GM12878 (cell line): ENCODE results near the gene CTSF.

Source experiments
- CBX5 ChIP-seq: sonication (generic); IDR thresholded peaks from 2 replicates; pipeline ENCODE4 v1.6.1; 2016; ENCODE audit warnings: low read depth, moderate library complexity, mild to moderate bottlenecking, inconsistent platforms
- CHD2 ChIP-seq: IDR thresholded peaks from 2 replicates; pipeline ENCODE4 v1.6.1; 2011; ENCODE audit warnings: low read depth, low read length, improper control_type of control experiment, borderline replicate concordance
- CTCF ChIP-seq, 3 experiments: IDR thresholded peaks in 2 of 3; conservative IDR thresholded peaks in 1 of 3; 2 replicates each; pipeline ENCODE4 v1.5.1; 2011; ENCODE audit warnings: low read depth in 3 of 3, low read length in 3 of 3, mild to moderate bottlenecking in 3 of 3, control low read depth in 2 of 3, moderate library complexity in 2 of 3, inconsistent platforms in 1 of 3, mixed read lengths in 1 of 3; ENCODE audit not compliant: control insufficient read depth in 2 of 3, insufficient read depth in 1 of 3; ENCODE audit errors: extremely low read depth in 1 of 3
- E2F4 ChIP-seq: IDR thresholded peaks from 2 replicates; pipeline ENCODE4 v1.6.1; 2012; ENCODE audit warnings: low read depth, low read length, improper control_type of control experiment
- FOS ChIP-seq: IDR thresholded peaks from 3 replicates; pipeline ENCODE4 v1.6.1; 2011; ENCODE audit warnings: borderline replicate concordance; ENCODE audit not compliant: insufficient read length; ENCODE audit errors: extremely low read depth
- MAX ChIP-seq: IDR thresholded peaks from 2 replicates; pipeline ENCODE4 v1.6.1; 2012; ENCODE audit warnings: low read depth, low read length, improper control_type of control experiment
- RCOR1 ChIP-seq: conservative IDR thresholded peaks from 2 replicates; pipeline ENCODE4 v1.6.1; 2012; ENCODE audit warnings: low read depth, low read length, improper control_type of control experiment
- RFX5 ChIP-seq: IDR thresholded peaks from 2 replicates; pipeline ENCODE4 v1.6.1; 2011; ENCODE audit warnings: low read depth, low read length, improper control_type of control experiment
- SKIL ChIP-seq: fragments of 450-650 bp; IDR thresholded peaks from 2 replicates; pipeline ENCODE4 v1.6.1; 2017; ENCODE audit warnings: mild to moderate bottlenecking, low read depth, inconsistent platforms; ENCODE audit not compliant: poor library complexity, severe bottlenecking
- ZNF592 ChIP-seq: fragments of 450-650 bp; IDR thresholded peaks from 2 replicates; pipeline ENCODE4 v1.6.1; 2017; ENCODE audit warnings: mild to moderate bottlenecking, moderate library complexity

- no peak for TF ChIP-seq CHD2
- no peak for TF ChIP-seq FOS
- no peak for TF ChIP-seq RFX5
- TF ChIP-seq RCOR1 = no peak
- TF ChIP-seq E2F4 = no peak
- TF ChIP-seq CTCF (IDR thresholded peaks at IDR 0.05 in 2 of 3, conservative IDR thresholded peaks at IDR 0.05 in 1 of 3; ENCODE audit: control insufficient read depth in 2 of 3, extremely low read depth in 1 of 3, insufficient read depth in 1 of 3, low read depth in 3 of 3, low read length in 3 of 3) = no peak
- no peak for TF ChIP-seq ZNF592
- TF ChIP-seq CBX5 = no peak
- no peak for TF ChIP-seq MAX
- no peak for TF ChIP-seq SKIL
Observed at GRCh38 chr11:66567787-66568123, 651 bp downstream of the CTSF start.
